Upper lobe of right lung (tissue), 1 donor: ENCODE results near the gene PRMT2. TPM values are rescaled to one million over a fixed set of nuclear protein-coding genes. Genes with fewer than 3 reads are reported as not detected.

Experiments
- ATAC-seq: fragments of 200-7000 bp; cut with Tn5 transposase; one replicate; pipeline ENCODE4 v1.9.1; 2020; ENCODE audit warnings: mild to moderate bottlenecking, moderate library complexity
- DNase-seq: peaks from one replicate; pipeline ENCODE4 v3.0.0-alpha.2; 2020
- H3K27ac ChIP-seq: fragments of 200-600 bp; one replicate; pipeline ENCODE4 v1.8.0; 2022
- H3K27me3 ChIP-seq: fragments of 200-600 bp; one replicate; pipeline ENCODE4 v1.8.0; 2022; ENCODE audit warnings: mild to moderate bottlenecking
- H3K36me3 ChIP-seq: fragments of 200-600 bp; one replicate; pipeline ENCODE4 v1.8.0; 2022
- H3K4me1 ChIP-seq: fragments of 200-600 bp; one replicate; pipeline ENCODE4 v1.8.0; 2022
- H3K4me3 ChIP-seq: fragments of 200-600 bp; one replicate; pipeline ENCODE4 v1.8.0; 2022; ENCODE audit warnings: mild to moderate bottlenecking
- H3K9me3 ChIP-seq: fragments of 200-600 bp; one replicate; pipeline ENCODE4 v1.8.0; 2022
- CTCF ChIP-seq: fragments of 200-600 bp; IDR thresholded peaks from one replicate; pipeline ENCODE4 v1.8.0; 2022; ENCODE audit warnings: antibody characterized with exemption
- intact Hi-C: fragments of 100-400 bp; cut with DNase I; formaldehyde crosslinking; loops from one replicate; pipeline ENCODE4 v1.11.0; 2022
- long read RNA-seq: library from polyadenylated mRNA; unstranded; transcript quantifications from one replicate; pipeline ENCODE4 v2.0.0, GENCODE V29; 2021
- total RNA-seq: library from RNA; stranded (reverse); fragmentation: NEBNext Ultra II Directional; extraction: Animal tissue kit (Norgen Biotek cat#: 25700); gene quantifications from one replicate; pipeline ENCODE4 v1.2.1, GENCODE V29; 2021
- donor health status: DM: no; HTN: yes; CAD: no; lungs with severe emphysema.

The PRMT2 gene
- 114 TPM for total RNA-seq
- long read RNA-seq, transcript PRMT2-204 (6 exons, 954 nt) = minor isoform, 7 of 320 reads
- long read RNA-seq, transcript PRMT2-205 (11 exons, 2,880 nt) = minor isoform, 8 of 320 reads
- long read RNA-seq, transcript PRMT2-206 (11 exons, 2,131 nt) = major isoform, 50 of 320 reads
- long read RNA-seq, transcript PRMT2-203 (12 exons, 2,688 nt) = minor isoform, 39 of 320 reads
- long read RNA-seq, partial matches to known transcripts = 156 of 320 reads
- long read RNA-seq, other reads (novel, unspliced or antisense) = 54 of 320 reads

- intact Hi-C loops = no loop called here
- H3K4me3 ChIP-seq = peak within 1 kb of the TSS; percentile 96
- H3K27me3 ChIP-seq = no peaks in the 10 kb centered on the region
- peaks cover 41% of the 10 kb centered on the region for H3K4me1 ChIP-seq
- H3K9me3 ChIP-seq = no peaks in the 10 kb centered on the region
- peak within 1 kb of the TSS; percentile 99 for H3K27ac ChIP-seq
- no peak for TF ChIP-seq CTCF
- peak; percentile 99 for DNase-seq
- H3K36me3 ChIP-seq = peaks cover 11% of the 10 kb centered on the region
- peak; percentile 96 for ATAC-seq
These were observed at the start of gene PRMT2 for GRCh38 chr21:46635324-46636180. Gene PRMT2, plus strand, starts transcription at chr21:46635674. Its CDS starts 1,278 bp downstream, at chr21:46636952.

GRCh38 chr21:46594276-46594675 lies 41.2 kb upstream of the PRMT2 start:
- peaks cover 5% of the 10 kb centered on the region for H3K4me1 ChIP-seq
- intact Hi-C loops = no loop called here
- H3K27me3 ChIP-seq = no peaks in the 10 kb centered on the region
- H3K27ac ChIP-seq = no peak overlapping the region
- DNase-seq (no peak), ATAC-seq (no peak)
- H3K36me3 ChIP-seq = no peaks in the 10 kb centered on the region
- TF ChIP-seq CTCF = no peak
- H3K4me3 ChIP-seq = no peak overlapping the region
- H3K9me3 ChIP-seq = no peaks in the 10 kb centered on the region

GRCh38 chr21:46596201-46596600 lies 39.3 kb upstream of the PRMT2 start:
- Histone ChIP-seq H3K36me3 (no peaks in the 10 kb centered on the region), H3K9me3 (no peaks in the 10 kb centered on the region), H3K4me3 (no peak overlapping the region), H3K27ac (no peak overlapping the region), H3K27me3 (no peaks in the 10 kb centered on the region), H3K4me1 (peaks cover 5% of the 10 kb centered on the region)
- ATAC-seq (no peak), DNase-seq (no peak)
- TF ChIP-seq CTCF = no peak
- intact Hi-C loops = no loop called here

- no peak overlapping the region for H3K27ac ChIP-seq
These were observed 38.4 kb upstream of the PRMT2 start for GRCh38 chr21:46597031-46597430.

GRCh38 chr21:46597896-46598343 lies 37.6 kb upstream of the PRMT2 start:
- Histone ChIP-seq H3K27ac (no peak overlapping the region), H3K9me3 (no peaks in the 10 kb centered on the region), H3K4me3 (no peak overlapping the region), H3K36me3 (no peaks in the 10 kb centered on the region), H3K4me1 (peaks cover 5% of the 10 kb centered on the region), H3K27me3 (no peaks in the 10 kb centered on the region)
- intact Hi-C loops = no loop called here
- TF ChIP-seq CTCF = no peak
- no peak for DNase-seq
- no peak for ATAC-seq

More at GRCh38 chr21:46597031-46597430, 38.4 kb upstream of the PRMT2 start:
- Histone ChIP-seq H3K4me1 (peaks cover 5% of the 10 kb centered on the region), H3K27me3 (no peaks in the 10 kb centered on the region), H3K36me3 (no peaks in the 10 kb centered on the region), H3K9me3 (no peaks in the 10 kb centered on the region), H3K4me3 (no peak overlapping the region)
- no peak for TF ChIP-seq CTCF
- ATAC-seq (no peak), DNase-seq (no peak)
- intact Hi-C loops = no loop called here
